OCI-LY1 (cell line): ENCODE results near the gene ZBTB21.

Experiments used
- EZH2 ChIP-seq: fragments of 200-600 bp; sonication (generic), shearing (Covaris generic); IDR thresholded peaks from 2 replicates; pipeline ENCODE4 v1.8.0; 2017; ENCODE audit warnings: borderline replicate concordance, mixed run types, mild to moderate bottlenecking, antibody characterized with exemption, low read length, moderate library complexity, mixed read lengths
- TF ChIP-seq, protein P1 (sequence below): fragments of 200-600 bp; sonication (generic), shearing (Covaris generic); IDR thresholded peaks from 2 replicates; pipeline ENCODE4 v1.5.1; 2017; ENCODE audit warnings: mild to moderate bottlenecking, antibody characterized with exemption, low read length, moderate library complexity, mixed read lengths

DNA sequence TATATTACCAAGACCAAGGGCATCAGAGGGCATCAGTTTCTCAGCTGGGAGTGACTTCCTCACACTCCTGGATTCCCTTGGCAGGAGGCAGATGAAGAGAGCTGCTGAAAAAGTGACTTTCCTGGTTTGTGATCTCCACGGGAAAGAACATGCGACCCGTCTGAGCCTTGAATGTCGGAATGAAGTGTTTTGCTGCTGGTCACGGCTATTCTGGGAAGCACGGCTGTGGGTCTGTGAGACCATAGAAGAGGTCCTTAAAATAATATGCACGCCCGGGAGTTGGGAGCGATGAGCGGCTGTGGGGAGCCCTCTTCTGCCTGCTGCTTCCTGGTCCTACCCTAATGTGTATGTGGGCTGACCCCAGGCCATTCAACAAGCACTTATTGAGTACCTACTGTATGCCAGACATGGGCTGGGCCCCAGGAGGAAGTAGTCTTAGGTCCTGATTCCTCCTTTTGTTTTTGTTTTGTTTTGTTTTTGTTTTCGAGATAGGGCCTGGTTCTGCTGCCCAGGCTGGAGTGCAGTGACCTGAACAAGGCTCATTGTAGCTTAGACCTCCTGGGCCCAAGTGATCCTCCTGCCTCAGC is 47.8 kb upstream of the ZBTB21 start:
- TF ChIP-seq, protein P1, sequence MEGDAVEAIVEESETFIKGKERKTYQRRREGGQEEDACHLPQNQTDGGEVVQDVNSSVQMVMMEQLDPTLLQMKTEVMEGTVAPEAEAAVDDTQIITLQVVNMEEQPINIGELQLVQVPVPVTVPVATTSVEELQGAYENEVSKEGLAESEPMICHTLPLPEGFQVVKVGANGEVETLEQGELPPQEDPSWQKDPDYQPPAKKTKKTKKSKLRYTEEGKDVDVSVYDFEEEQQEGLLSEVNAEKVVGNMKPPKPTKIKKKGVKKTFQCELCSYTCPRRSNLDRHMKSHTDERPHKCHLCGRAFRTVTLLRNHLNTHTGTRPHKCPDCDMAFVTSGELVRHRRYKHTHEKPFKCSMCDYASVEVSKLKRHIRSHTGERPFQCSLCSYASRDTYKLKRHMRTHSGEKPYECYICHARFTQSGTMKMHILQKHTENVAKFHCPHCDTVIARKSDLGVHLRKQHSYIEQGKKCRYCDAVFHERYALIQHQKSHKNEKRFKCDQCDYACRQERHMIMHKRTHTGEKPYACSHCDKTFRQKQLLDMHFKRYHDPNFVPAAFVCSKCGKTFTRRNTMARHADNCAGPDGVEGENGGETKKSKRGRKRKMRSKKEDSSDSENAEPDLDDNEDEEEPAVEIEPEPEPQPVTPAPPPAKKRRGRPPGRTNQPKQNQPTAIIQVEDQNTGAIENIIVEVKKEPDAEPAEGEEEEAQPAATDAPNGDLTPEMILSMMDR = no peak
- no peak for TF ChIP-seq EZH2
